NCI-H510A treated with DMSO at 0.1 percent for 48 hours (cell line): Measurements from ENCODE around the gene KRTAP5-11.
"Not testable (repeated sequence)": the region's sequence is repeated elsewhere in the genome, so short reads cannot be mapped to it uniquely, and the experiment has no call there.

ENCODE experiments used
- DNase-seq: peaks from one replicate; lab custom pipeline; 2025; lab: John Stamatoyannopoulos, UW

The KRTAP5-11 gene

DNA sequence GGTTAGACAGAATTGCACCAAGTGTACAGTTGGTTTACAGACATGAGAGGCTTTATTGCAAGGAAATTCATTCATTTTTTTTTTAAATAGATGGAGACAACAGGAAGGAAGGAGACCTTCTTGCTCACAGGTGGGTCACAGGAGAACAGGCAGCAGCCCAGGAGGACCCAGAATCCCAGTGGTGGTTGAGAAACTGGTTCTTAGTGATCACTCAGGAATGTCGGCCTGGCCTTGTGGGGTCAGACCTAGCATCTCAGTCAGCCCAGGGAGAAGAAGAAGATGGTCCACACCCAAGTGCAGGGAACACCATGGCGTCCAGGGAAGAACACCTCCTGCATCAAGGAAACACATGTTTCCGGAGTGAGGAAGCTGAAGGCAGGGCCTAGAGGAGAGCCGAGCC, 849 bp downstream of the KRTAP5-11 start:
- DNase-seq, result no peak

DNA sequence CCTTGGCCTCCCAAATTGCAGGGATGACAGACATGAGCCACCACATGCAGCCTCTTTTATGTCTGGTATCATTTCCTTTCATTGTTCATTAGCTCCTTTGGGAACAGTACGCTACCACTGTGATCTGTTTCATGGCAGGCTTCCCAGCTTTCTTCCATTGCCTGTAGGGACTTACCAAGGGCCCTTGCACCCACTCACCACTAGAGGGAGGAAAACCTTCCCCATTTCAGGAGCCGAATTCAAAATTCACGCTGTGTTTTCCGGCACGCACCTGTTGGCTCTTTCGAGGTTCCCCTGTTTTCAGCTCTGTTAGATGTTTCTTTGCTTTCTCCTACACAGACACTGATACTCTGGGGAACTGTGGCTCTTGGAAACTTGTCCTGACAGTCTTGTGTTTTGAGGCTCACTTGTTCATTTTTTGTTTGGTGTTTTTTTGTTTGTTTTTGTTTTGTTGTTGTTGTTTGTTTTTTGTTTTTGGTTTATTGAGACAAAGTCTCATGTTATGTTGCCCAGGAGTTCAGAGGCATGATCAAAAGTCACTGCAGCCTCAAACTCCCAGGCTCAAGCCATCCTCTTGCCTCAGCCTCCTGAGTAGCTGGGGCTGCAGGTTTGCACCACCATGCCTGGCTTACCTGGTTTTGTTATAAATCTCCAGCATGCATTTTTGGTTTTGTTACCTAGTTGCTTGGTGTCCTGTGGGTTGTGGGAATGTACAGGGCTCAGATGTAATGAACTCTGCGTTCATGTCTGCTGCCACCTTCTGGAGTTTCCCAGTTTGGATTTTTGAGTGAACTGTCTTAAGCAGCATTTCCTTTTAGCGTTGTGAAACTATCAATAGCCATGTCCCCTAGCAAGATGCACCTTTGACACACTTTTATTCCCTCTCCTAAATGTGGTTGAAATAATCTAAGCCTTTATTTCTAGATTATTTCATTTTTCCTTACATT, 2.3 kb downstream of the KRTAP5-11 start:
- peak; percentile 60 for DNase-seq

DNA sequence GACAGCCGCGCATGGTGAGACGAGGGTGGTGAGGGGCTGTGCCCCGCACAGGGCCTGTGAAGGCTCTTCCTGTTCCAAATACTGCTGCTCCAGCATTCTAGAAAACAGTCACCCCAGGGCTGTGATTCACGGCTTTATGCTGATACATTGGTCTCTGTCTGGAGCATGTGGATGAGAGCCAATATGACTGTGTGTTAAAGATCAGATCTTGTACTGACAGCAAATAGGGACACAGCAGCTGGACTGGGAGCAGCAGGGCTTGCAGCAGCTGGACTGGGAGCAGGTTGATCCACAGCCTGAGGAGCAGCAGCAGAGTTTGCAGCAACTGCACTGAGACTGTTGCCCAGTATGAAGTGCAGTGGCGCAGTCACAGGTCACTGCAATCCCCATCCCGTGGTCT, 3.2 kb downstream of the KRTAP5-11 start:
- not testable (repeated sequence) for DNase-seq

DNA sequence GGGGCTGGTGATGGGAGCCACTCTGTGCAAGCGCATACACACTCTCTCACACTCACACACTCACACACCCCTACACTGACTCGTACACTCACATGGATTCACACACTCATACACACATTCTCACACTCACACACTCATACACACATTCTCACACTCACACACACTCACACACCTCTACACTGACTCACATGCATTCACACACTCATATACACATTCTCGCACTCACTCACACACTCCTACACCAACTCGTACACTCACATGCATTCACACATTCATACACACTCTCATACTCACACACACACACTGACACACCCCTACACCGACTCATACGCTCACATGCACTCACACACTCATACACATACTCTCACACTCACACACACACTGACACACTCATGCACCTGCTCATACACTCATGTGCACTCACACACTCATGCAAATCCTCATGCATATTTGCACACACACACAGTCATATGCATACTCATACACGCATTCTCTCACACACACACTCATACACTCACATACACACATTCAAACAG, 5.1 kb downstream of the KRTAP5-11 start:
- DNase-seq, result no peak

DNA sequence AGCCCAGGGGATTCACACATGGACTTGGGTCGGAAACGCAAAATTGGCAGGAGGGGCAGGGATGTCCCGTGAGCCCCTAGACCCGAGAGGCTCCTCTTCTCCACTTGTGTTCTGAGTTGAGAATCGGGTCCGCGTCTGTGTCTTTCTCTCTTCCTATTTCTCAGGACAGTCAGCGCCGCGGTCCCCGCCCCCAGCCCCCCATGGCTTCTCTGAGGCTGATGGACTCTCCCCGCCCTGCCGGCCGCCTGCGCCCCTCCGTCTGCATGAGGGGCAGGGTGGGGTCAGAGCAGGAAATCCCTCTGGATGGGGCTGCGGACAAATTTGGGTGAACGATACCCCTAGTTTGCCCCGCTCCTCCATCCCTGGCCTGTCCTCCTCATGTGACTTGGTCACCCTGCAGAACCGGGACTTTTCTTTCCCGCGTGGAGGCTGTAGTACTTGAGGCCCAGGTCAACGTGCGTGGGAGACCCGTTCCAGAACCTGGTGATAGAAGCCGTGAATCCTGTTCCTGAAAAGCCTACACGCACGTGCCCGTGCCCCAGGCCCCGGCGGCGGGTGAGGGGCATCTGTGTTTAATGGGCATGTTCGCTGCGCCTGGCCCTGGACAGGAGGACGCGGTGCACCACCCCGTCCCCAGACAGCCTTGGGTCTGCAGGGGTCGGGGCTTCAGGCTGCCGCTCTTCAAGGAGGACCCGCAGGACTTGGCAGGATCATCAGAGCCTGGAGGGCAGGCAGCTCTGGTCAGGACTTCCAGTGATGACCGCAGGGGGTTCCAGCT, 5.8 kb downstream of the KRTAP5-11 start:
- DNase-seq, result not testable (repeated sequence)

DNA sequence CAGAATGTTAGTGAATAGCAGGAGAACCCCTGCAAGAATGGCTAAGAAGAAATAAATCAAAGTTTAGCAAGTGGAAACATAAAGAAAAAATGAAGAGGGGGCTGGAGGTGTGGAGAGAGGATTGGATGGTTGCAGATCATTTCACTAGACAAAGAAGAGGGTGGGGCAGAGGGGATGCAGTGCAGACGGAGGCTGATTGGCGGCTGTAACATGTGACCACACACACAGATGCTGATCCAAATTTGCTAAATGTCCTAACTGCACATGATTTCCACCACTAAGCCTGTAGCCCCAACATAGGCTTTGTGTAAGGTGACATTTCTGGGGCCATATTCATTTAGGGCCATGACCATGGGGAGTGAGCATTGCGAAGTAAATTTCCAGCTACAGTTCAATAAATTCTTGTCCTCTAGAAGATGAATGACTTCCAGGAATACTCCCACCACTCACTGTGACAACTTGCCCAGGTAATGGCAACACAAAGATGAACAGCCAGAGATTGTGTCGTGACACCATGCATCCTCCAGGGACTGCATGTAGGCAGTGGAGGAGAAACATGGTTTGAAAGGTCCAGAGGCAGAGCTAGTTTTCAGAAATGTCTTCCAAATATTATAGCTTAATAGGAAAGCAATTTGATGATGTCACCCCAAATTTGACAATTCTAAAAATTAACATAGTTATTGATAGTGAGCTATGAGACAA, 6.8 kb downstream of the KRTAP5-11 start:
- DNase-seq, result no peak

DNA sequence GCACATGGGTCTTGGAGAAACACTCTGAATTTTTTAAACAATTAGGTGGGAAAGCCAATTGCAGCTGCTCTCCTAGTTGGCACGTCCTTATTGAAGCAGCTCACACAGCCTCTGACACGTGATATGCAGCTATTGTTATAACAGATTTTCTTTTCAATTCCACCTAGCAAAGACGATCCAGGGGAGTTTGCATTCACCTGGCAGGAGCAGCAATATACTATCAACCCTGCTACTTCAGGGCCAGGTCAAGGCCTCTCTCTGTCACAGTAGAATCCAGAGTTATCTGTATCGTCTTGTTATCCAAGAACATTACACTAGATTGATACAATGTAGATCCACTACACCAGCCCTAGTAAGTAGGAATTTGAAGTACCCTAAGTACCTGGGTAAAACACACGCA, 8.3 kb downstream of the KRTAP5-11 start:
- no peak for DNase-seq

DNA sequence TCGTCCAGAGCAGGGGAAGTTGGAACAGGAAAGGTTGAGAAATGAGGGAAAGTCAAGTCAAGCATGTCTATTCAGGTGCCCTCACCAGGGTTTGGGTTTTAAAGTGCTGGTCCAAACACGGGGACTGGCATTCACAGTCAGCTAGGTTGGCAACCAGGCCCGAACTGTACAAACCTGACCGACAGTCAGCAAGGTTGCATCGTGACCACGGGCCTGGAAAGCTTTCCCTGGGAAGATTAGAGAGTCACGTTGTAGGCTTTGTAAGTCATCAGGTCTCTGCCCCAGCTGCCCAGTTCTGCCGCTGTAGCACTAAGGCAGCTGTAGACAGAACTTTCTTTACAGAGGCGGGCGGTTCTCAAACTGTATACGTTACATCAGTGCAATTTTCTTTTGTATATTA, 9.9 kb downstream of the KRTAP5-11 start:
- no peak for DNase-seq

DNA sequence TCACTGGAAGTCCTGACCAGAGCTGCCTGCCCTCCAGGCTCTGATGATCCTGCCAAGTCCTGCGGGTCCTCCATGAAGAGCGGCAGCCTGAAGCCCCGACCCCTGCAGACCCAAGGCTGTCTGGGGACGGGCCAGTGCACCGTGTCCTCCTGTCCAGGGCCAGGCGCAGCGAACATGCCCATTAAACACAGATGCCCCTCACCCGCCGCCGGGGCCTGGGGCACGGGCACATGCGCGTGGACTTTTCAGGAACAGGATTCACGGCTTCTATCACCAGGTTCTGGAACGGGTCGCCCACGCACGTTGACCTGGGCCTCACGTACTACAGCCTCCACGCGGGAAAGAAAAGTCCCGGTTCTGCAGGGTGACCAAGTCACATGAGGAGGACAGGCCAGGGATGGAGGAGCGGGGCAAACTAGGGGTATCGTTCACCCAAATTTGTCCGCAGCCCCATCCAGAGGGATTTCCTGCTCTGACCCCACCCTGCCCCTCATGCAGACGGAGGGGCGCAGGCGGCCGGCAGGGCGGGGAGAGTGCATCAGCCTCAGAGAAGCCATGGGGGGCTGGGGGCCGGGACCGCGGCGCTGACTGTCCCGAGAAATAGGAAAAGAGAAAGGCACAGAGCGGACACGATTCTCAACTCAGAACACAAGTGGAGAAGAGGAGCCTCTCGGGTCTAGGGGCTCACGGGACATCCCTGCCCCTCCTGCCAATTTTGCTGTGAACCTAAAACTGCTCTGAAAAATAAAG, 11.4 kb downstream of the KRTAP5-11 start:
- DNase-seq, result not testable (repeated sequence)

DNA sequence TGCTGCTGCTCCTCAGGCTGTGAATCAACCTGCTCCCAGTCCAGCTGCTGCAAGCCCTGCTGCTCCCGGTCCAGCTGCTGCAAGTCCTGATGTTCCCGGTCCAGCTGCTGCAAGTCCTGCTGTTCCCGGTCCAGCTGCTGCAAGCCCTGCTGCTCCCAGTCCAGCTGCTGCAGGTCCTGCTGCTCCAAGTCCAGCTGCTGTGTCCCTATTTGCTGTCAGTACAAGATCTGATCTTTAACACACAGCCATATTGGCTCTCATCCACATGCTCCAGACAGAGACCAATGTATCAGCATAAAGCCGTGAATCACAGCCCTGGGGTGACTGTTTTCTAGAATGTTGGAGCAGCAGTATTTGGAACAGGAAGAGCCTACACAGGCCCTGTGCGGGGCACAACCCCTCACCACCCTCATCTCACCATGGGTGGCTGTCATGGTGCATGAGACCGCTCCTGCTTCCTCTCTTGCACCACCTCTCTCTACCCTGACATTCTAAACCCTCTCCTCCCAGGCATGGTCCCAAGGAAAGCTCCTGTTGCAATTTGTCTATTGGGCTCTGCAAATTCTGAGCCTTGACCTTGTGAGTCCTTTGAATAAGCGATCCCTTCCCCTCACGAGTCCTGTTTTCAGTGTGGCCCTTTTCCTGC, 13.8 kb downstream of the KRTAP5-11 start:
- DNase-seq, result no peak

DNA sequence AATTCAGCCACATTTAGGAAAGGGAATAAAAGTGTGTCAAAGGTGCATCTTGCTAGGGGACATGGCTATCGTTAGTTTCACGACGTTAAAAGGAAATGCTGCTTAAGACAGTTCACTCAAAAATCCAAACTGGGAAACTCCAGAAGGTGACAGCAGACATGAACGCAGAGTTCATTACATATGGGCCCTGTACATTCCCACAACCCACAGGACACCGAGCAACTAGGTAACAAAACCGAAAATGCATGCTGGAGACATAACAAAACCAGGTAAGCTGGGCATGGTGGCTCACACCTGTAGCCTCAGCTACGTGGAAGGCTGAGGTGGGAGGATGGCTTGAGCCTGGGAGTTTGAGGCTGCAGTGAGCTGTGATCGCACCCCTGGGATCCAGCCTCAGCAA, 15.0 kb downstream of the KRTAP5-11 start:
- not testable (repeated sequence) for DNase-seq

DNA sequence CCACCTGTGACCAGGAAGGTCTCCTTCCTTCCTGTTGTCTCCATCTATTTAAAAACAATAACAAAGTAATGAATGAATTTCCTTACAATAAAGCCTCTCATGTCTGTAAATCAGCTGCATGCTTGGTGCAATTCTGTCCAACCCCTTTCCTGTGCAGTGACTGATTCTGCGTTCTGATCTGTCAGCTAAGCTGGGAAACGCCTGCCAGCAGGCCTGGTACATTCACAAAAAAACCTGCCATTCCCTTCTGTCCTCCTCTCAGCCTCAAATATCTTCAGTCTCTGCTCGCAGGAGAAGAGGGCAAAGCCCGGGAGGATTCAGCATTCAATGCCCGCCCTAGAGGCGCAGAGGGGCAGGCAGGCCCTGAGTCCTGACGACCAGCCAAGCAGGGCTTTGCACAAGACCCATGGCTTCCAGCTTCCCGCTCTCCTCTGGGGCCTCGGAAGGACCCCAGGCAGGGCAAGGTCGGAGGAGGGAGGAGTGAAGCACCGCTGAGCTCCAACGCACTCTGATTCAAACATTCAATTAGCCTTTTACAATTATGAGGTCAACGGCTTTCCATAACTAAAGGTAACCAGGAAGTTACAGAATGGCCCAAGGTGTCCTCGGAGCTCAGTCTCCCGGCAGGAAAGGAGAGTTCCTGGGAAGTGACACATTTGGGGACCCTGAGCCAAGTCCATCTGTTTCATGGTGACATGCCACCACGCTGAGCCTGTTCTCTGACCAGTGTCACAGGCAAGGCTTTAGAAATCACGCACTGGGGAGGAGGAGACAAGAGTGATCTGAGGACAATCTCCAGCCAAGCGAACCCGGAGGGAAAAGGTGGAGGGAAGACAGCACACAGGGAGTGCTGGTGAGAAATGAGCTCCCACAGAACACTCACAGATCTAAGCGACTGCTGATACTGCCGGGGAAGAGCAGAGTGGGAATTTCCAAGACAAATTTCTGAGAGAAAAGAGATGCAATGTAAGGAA, 15.8 kb downstream of the KRTAP5-11 start:
- DNase-seq, result not testable (repeated sequence)

DNA sequence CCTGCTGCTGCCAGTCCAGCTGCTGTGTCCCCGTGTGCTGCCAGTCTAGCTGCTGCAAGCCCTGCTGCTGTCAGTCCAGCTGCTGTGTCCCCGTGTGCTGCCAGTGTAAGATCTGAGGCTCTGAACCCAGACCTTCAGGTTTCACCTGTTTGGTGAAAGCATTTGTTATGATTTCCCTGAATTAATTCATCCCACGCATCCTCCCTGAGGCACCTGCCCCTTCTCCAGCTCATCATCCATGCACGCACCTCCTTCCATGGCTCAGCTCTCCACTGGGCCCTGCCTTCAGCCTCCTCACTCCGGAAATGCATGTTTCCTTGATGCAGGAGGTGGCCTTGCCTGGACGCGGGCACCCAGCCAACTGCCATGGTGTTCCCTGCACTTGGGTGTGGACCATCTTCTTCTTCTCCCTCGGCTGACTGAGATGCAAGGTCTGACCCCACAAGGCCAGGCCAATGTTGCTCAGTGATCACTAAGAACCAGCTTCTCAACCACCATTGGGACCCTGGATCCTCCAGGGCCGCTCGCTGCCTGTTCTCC, 16.5 kb downstream of the KRTAP5-11 start:
- DNase-seq, result no peak

DNA sequence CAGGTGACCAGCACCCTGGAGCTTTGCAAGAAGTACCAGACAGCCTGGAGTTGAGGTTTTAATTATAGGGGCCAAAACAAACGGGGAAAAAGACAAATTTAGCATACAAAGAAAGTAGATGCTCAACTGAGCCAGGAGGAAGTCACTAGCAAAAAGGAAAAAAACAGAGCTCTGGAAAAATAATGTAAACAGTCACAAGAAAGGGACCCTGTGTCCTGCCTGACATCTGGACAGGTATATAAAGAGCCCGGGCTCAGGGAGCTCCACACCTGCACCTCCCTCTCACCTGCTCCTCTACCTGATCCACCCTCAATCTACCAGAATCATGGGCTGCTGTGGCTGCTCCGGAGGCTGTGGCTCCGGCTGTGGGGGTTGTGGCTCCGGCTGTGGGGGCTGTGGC, 17.4 kb downstream of the KRTAP5-11 start, which contains the start of gene KRTAP5-10:
Gene KRTAP5-10, plus strand, starts transcription at position 301 of the 400 bp plus-strand sequence. Its CDS starts 25 bp downstream, at position 326.
- DNase-seq, result no peak

DNA sequence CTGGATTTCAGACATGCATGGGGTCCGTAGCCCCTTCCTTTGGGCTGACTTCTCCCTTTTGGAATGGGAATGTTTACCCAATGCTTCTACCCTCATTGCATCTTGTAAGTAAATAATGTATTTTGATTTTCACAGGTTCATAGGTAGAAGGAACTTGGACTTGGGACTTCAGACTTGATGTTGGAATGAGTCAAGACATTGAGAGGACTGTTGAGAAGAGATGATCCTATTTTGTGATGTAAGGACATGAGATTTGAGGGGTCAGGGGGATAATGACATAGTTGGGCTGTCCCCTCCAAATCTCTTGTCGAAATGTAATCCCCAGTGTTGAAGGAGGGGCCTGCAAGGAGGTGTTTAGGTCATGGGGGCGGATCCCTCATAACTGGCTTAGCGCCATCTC, 18.2 kb downstream of the KRTAP5-11 start:
- DNase-seq, result no peak

DNA sequence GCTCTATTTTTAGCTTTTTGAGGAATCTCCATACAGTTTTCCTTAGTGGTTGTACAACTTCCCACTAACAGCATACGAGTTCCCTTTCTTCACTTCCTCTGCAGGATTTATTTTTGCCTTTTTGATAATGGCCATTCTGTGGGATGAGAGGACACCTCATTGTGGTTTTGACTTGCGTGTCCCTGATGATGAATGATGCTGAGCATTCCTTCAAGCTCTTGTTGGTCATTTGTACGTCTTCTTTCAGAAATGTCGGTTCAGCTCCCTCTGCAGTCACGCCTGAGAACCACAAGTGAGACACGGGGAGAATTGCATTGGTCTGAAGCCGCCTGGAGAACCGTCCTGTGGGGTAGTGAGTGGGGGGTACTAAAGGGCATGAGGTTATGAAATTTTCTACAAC, 19.3 kb downstream of the KRTAP5-11 start:
- DNase-seq, result no peak

DNA sequence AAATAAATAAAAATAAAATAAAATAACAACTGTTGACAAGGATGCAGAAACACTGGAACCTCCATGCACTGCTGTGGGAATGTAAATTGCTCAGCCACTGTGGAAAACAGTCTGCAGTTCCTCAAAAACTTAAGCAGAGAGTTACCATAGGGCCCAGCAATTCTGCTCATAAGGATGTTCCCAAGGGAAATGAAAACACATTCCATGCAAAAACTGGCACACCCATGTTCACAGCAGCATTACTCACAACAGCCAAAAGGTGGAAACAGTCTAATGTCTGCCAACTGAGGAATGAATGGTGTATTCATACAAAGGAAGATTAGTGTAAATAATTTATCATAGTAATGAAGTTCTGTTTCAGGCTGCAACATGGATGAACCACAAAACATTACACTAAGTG, 20.6 kb downstream of the KRTAP5-11 start:
- DNase-seq, result no peak

DNA sequence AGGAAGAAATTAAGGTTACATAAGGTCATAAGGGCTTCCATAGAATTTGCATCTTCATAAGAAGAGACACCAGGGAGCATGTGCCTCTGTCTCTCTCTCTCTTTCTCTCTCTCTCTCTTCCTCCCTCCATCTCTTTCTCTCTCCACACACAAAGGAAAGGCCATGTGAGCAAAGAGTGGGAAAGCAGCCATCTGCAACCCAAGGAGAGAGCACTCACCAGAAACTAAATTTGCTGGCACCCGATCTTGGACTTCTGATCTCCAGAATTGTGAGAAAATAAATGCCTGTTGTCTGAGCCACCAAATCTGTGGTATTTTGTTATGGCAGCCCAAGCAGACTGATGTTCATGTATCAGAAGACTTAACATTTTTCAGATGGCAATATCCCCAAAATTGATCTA, 23.7 kb downstream of the KRTAP5-11 start:
- no peak for DNase-seq

DNA sequence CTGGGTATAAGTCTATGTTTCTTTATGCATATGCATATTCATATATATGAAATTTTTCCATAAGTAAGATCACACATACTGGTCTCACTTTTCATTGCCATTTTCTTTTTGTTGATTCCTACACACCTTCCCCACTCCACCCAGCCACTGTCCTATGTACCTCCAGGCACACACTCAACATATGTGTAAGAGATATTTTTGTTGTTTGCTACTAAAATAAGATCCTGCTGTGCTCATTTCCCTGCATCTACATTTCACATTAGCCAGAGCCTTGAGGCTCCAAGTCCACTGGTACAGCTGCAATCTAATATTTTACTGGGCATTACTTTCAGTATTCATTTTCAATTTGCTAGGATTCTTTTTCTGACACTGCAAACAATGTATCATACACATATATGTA, 25.4 kb downstream of the KRTAP5-11 start:
- no peak for DNase-seq
